GM18867 (cell line): ENCODE measurements around the gene SCO2.

Experiments
- ATAC-seq: cut with Tn5 transposase; IDR thresholded peaks from one replicate; pipeline ENCODE4 v1.9.1; 2021; ENCODE audit warnings: mild to moderate bottlenecking, moderate library complexity; ENCODE audit not compliant: unreplicated experiment

The SCO2 gene

GRCh38 chr22:50482107-50483074, 43.0 kb downstream of the SCO2 start:
- ATAC-seq: no peak

- no peak for ATAC-seq
Measured at GRCh38 chr22:50481440-50482106, 43.8 kb downstream of the SCO2 start, which contains the start of gene ADM2. Gene ADM2 (plus strand): TSS chr22:50481543. CDS start chr22:50481848, 305 bp downstream.

- no peak for ATAC-seq
Measured at GRCh38 chr22:50481045-50481439, 44.4 kb downstream of the SCO2 start.

DNA sequence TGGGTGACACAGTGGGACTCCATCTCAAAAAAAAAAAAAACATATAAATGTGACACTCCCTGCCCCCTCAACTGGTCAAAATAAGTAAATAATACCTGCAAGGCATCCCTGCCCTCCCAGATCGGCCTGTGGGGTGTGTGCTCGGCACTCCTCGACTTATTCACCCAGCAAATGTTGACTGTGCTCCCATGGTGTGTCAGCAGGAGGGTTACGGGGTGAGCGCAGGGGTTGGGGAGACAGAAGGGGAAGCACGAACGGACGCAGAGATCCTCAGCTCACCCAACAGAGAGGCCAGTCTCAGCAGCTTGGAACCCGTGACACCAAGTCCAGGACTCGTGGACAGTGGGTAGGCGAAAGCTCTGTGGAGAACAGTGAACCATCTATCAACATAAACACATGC, 45.7 kb downstream of the SCO2 start:
- no peak for ATAC-seq

GRCh38 chr22:50477923-50478322, 47.5 kb downstream of the SCO2 start:
- no peak for ATAC-seq

DNA sequence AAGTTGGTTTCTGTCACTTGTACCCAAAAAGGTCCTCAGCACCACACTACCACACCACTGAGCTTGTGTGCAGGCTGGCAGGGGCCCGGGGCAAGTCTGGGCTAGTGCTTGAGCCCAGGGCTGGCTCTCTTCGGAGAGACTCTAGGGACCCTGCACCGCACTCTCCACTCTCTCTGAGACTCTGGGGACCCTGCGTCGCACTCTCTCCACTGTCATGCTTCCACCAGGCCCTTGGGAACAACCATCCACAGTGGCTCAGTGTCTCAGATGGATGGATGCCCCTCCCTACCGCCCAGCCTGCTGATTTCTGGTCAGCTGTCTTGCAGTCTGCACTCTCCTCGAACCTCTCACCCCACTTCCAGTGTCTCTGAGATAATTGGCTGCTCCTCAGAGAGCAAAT, 48.5 kb downstream of the SCO2 start:
- no peak for ATAC-seq

- no peak for ATAC-seq
Measured at GRCh38 chr22:50475652-50476002, 49.8 kb downstream of the SCO2 start.

GRCh38 chr22:50474710-50475651, 50.4 kb downstream of the SCO2 start, which contains the start of gene SBF1:
Gene SBF1 (minus strand): TSS chr22:50475035. CDS start chr22:50474840, 195 bp downstream.
- ATAC-seq: peak; percentile 60

- ATAC-seq: no peak
Measured at GRCh38 chr22:50473855-50474671, 51.3 kb downstream of the SCO2 start.
